Measurements from ENCODE around the gene KCNQ5.

DNA sequence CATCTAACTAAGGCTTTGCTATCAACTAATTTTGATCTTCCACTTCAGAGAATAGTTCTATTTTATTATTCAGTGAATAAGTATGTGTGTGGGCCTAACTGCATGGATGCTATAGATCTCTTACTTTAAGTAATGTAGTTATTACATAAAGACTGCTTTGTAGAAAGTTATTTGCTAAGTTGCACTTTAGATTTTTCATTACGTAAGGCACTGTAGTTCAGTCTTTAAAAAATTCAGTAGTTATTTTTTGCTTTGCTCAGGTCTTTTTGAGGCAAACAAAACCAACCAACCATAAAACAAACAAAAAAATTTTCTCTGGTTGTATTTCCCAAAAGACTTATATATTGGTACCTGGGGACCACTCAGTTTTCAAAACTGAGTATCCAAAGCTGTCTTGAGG, 53.0 kb downstream of the KCNQ5 start:
- TF ChIP-seq, protein P1, sequence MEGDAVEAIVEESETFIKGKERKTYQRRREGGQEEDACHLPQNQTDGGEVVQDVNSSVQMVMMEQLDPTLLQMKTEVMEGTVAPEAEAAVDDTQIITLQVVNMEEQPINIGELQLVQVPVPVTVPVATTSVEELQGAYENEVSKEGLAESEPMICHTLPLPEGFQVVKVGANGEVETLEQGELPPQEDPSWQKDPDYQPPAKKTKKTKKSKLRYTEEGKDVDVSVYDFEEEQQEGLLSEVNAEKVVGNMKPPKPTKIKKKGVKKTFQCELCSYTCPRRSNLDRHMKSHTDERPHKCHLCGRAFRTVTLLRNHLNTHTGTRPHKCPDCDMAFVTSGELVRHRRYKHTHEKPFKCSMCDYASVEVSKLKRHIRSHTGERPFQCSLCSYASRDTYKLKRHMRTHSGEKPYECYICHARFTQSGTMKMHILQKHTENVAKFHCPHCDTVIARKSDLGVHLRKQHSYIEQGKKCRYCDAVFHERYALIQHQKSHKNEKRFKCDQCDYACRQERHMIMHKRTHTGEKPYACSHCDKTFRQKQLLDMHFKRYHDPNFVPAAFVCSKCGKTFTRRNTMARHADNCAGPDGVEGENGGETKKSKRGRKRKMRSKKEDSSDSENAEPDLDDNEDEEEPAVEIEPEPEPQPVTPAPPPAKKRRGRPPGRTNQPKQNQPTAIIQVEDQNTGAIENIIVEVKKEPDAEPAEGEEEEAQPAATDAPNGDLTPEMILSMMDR (IDR thresholded peaks at IDR 0.05): no peak
- no peak for TF ChIP-seq POLR2AphosphoS5 (IDR thresholded peaks at IDR 0.05; ENCODE audit: insufficient read depth in 1 of 2, low read depth in 1 of 2)

Measured in vagina (tissue), 2 donors.